ENCODE measurements around the gene WDR35.

DNA sequence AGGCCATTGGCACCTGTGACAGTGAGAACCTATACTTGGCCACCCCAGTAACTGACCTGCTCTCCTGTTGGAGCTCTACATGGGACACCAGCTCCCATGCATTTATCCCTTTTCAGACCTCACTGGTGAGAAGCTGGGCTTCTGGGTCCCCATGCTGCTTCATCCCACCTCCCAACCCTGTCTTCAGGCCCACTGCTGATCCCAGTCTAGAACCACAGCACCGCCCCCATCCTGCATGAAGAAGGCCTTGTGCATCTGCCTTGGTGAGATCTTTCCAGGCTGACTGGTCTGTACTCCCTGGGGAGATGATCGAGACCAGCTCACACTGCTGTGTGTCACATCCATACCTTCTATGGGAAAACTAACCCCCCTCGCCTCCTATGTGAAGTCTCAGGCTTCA lies 110.8 kb downstream of the WDR35 start:
- TF ChIP-seq TARDBP (IDR thresholded peaks at IDR 0.05): no peak
- no peak for TF ChIP-seq BHLHE40 (IDR thresholded peaks at IDR 0.05; ENCODE audit: borderline replicate concordance)
- TF ChIP-seq SP1 (IDR thresholded peaks at IDR 0.05): no peak
- TF ChIP-seq ARNT (IDR thresholded peaks at IDR 0.05): no peak
- no peak for TF ChIP-seq LEF1 (IDR thresholded peaks at IDR 0.05; ENCODE audit: borderline replicate concordance)
- TF ChIP-seq FOXA1 (IDR thresholded peaks at IDR 0.05): no peak
- TF ChIP-seq, protein P1, sequence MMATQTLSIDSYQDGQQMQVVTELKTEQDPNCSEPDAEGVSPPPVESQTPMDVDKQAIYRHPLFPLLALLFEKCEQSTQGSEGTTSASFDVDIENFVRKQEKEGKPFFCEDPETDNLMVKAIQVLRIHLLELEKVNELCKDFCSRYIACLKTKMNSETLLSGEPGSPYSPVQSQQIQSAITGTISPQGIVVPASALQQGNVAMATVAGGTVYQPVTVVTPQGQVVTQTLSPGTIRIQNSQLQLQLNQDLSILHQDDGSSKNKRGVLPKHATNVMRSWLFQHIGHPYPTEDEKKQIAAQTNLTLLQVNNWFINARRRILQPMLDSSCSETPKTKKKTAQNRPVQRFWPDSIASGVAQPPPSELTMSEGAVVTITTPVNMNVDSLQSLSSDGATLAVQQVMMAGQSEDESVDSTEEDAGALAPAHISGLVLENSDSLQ (IDR thresholded peaks at IDR 0.05): no peak
- TF ChIP-seq FOXK2 (IDR thresholded peaks at IDR 0.05): no peak
- no peak for TF ChIP-seq FOXM1 (IDR thresholded peaks at IDR 0.05; ENCODE audit: borderline replicate concordance)
- no peak for TF ChIP-seq CTBP1 (IDR thresholded peaks at IDR 0.05; ENCODE audit: borderline replicate concordance)
- TF ChIP-seq SUZ12 (IDR thresholded peaks at IDR 0.05): no peak
